GM12878 (cell line): ENCODE results near the gene CYP20A1. TPM values are rescaled to one million over a fixed set of nuclear protein-coding genes. Genes with fewer than 3 reads are reported as not detected.

ENCODE experiments used
- ATAC-seq: fragments of 200-7000 bp; cut with Tn5 transposase; 3 replicates; pipeline ENCODE4 v1.9.1; 2020; ENCODE audit warnings: mild to moderate bottlenecking, moderate library complexity
- BruUV-seq: library from RNA; stranded (reverse); fragments of 400-500 nt; replicated peaks from 2 replicates; lab custom pipeline; 2021; lab: Mats Ljungman, UMichigan
- CTCF ChIA-PET: fragments of 300-600 bp; sonication (Branson Sonifier 250); formaldehyde crosslinking; extraction: SDS; loops from one replicate; lab custom pipeline; 2021; ENCODE audit warnings: inconsistent platforms; lab: Yijun Ruan, JAX
- POLR2A ChIA-PET: fragments of 350-600 bp; formaldehyde crosslinking; extraction: SDS; loops from one replicate; lab custom pipeline; 2021; ENCODE audit warnings: inconsistent platforms; lab: Charles Lee
- RAD21 ChIA-PET: fragments of 300-600 bp; sonication (Branson Sonifier 250); formaldehyde crosslinking; loops from one replicate; lab custom pipeline; 2023; ENCODE audit warnings: antibody characterized with exemption; ENCODE audit not compliant: unreplicated experiment; lab: Charles Lee
- SMC1A ChIA-PET: fragments of 300-600 bp; sonication (Branson Sonifier 250); formaldehyde crosslinking; loops from one replicate; lab custom pipeline; 2023; ENCODE audit not compliant: unreplicated experiment, uncharacterized antibody; lab: Charles Lee
- DNase-seq: peaks from one replicate; pipeline ENCODE4 v3.0.0-alpha.2; 2011; ENCODE audit warnings: low read depth, low spot score
- FAIRE-seq: peaks from 3 replicates; lab custom pipeline; 2011; peaks lifted over from hg19 to GRCh38; lab: Jason Lieb, UNC
- H2AFZ ChIP-seq: 2 replicates; pipeline ENCODE4 v1.6.0; 2011; ENCODE audit warnings: low read depth, low read length, control low read depth; ENCODE audit not compliant: control insufficient read depth
- H3K27ac ChIP-seq: 2 replicates; pipeline ENCODE4 v1.5.1; 2011; ENCODE audit warnings: control low read depth; ENCODE audit not compliant: control insufficient read depth, insufficient read depth
- H3K27me3 ChIP-seq, 2 experiments: replicated peaks in 1 of 2; 2 replicates each; pipeline versions ENCODE4 v1.6.0 to v1.6.1; 2011; ENCODE audit warnings: low read length in 1 of 2; ENCODE audit not compliant: control insufficient read depth in 2 of 2, insufficient read depth in 2 of 2
- H3K36me3 ChIP-seq, 2 experiments: 2 replicates each; pipeline ENCODE4 v1.5.1; 2011; ENCODE audit warnings: low read length in 1 of 2; ENCODE audit not compliant: control insufficient read depth in 2 of 2, insufficient read depth in 2 of 2
- H3K4me1 ChIP-seq: 2 replicates; pipeline ENCODE4 v1.6.1; 2011; ENCODE audit warnings: mild to moderate bottlenecking, low read length, moderate library complexity, mixed read lengths; ENCODE audit not compliant: control insufficient read depth, insufficient read depth
- H3K4me2 ChIP-seq: 2 replicates; pipeline ENCODE4 v1.6.0; 2011; ENCODE audit warnings: control low read depth; ENCODE audit not compliant: control insufficient read depth, insufficient read depth
- H3K4me3 ChIP-seq: fragments of 200-600 bp; sonication (generic); 2 replicates; pipeline ENCODE4 v1.5.1; 2016
- H3K79me2 ChIP-seq: 2 replicates; pipeline ENCODE4 v1.6.0; 2011; ENCODE audit warnings: low read length; ENCODE audit not compliant: control insufficient read depth, insufficient read depth
- H3K9ac ChIP-seq: 2 replicates; pipeline ENCODE4 v1.8.0; 2011; ENCODE audit warnings: low read length, control low read depth, mixed read lengths; ENCODE audit not compliant: control insufficient read depth, insufficient read depth
- H3K9me3 ChIP-seq: replicated peaks from 3 replicates; pipeline ENCODE4 v1.5.1; 2011; ENCODE audit warnings: mild to moderate bottlenecking, low read length; ENCODE audit not compliant: control insufficient read depth, insufficient read depth
- H4K20me1 ChIP-seq: 2 replicates; pipeline ENCODE4 v1.6.0; 2011; ENCODE audit not compliant: control insufficient read depth, insufficient read depth
- FOXK2 ChIP-seq: fragments of 450-650 bp; IDR thresholded peaks from 2 replicates; pipeline ENCODE4 v1.6.1; 2017; ENCODE audit warnings: mild to moderate bottlenecking, moderate library complexity
- HCFC1 ChIP-seq: fragments of 150-350 bp; IDR thresholded peaks from 2 replicates; pipeline ENCODE4 v1.6.1; 2014; ENCODE audit warnings: low read length
- SIN3A ChIP-seq: IDR thresholded peaks from 2 replicates; pipeline ENCODE4 v1.6.1; 2012; ENCODE audit warnings: low read depth, low read length, improper control_type of control experiment
- SIX5 ChIP-seq: IDR thresholded peaks from 2 replicates; pipeline ENCODE4 v1.6.1; 2011; ENCODE audit warnings: mild to moderate bottlenecking, low read depth, low read length, moderate library complexity; ENCODE audit not compliant: severe bottlenecking
- SUZ12 ChIP-seq: fragments of 200-600 bp; sonication (generic); IDR thresholded peaks from one replicate; pipeline ENCODE4 v1.6.1; 2018; ENCODE audit warnings: antibody characterized with exemption, mild to moderate bottlenecking; ENCODE audit not compliant: unreplicated experiment
- TCF3 ChIP-seq: IDR thresholded peaks from 2 replicates; pipeline ENCODE4 v1.6.1; 2012; ENCODE audit warnings: low read depth, mild to moderate bottlenecking, low read length, borderline replicate concordance; ENCODE audit not compliant: insufficient read depth
- ZNF217 ChIP-seq: fragments of 450-650 bp; IDR thresholded peaks from 2 replicates; pipeline ENCODE4 v1.6.1; 2017; ENCODE audit warnings: antibody characterized with exemption, mild to moderate bottlenecking
- ZNF592 ChIP-seq: fragments of 450-650 bp; IDR thresholded peaks from 2 replicates; pipeline ENCODE4 v1.6.1; 2017; ENCODE audit warnings: mild to moderate bottlenecking, moderate library complexity
- WGBS: methylation state at CpG from one replicate; pipeline ENCODE4 v1.1.6; 2016; ENCODE audit warnings: low lambda C conversion rate; ENCODE audit not compliant: insufficient replicate concordance, insufficient coverage; ENCODE audit errors: missing lambda C conversion rate; 5-methylcytosine and 5-hydroxymethylcytosine counted together
- in situ Hi-C: fragments of 300-500 bp; cut with MboI; formaldehyde crosslinking; loops from 9 replicates; pipeline ENCODE4 v1.14.3; 2018; ENCODE audit warnings: mixed read lengths
- intact Hi-C: fragments of 100-400 bp; cut with micrococcal nuclease; formaldehyde crosslinking; loops from one replicate; pipeline ENCODE4 v1.14.2; 2022; ENCODE audit not compliant: unreplicated experiment
- polyA plus RNA-seq, 11 experiments: library from polyadenylated mRNA; depleted of rRNA in 4 of 11; unstranded in 6 of 11; stranded (reverse) in 5 of 11; fragments of >200 nt; fragmentation: Nextera tagmentation in 4 of 11; fragmentation: Illumina TruSeq in 1 of 11; extraction: Ambion mirVana in 4 of 11; extraction: Trizol in 1 of 11; gene quantifications; 1 replicate in 1 of 11; 2 replicates in 10 of 11; pipeline versions ENCODE4 v1.2.1 to v1.2.3, GENCODE V29; 2011 to 2016; ENCODE audit warnings: inconsistent platforms in 2 of 11, missing spikeins in 2 of 11, low read depth in 1 of 11
- total RNA-seq, 4 experiments: library from RNA; depleted of rRNA in 3 of 4; stranded (reverse); fragments of >200 nt in 3 of 4; fragmentation: Illumina TruSeq in 1 of 4; extraction: Trizol in 1 of 4; gene quantifications; 2 replicates each; pipeline versions ENCODE4 v1.2.1 to v1.2.3, GENCODE V29; 2013 to 2021
- TF ChIP-seq, protein P1 (sequence below): IDR thresholded peaks from 2 replicates; pipeline ENCODE4 v1.6.1; 2012; ENCODE audit warnings: low read depth, low read length, improper control_type of control experiment
- TF ChIP-seq, protein P2 (sequence below): fragments of 450-650 bp; IDR thresholded peaks from 2 replicates; pipeline ENCODE4 v1.6.1; 2017; ENCODE audit warnings: mild to moderate bottlenecking, low read depth, inconsistent platforms; ENCODE audit not compliant: poor library complexity, severe bottlenecking

The CYP20A1 gene
- total and polyA plus RNA-seq, 10 of the 15 experiments (the other 5 are each of a cell fraction or from before 2014, with no cell fraction given): 8.3 to 19.1 (median 12.9) TPM

GRCh38 chr2:203347375-203347774 is 108.6 kb downstream of the CYP20A1 start:
- TF ChIP-seq SIX5 (no peak), TCF3 (no peak)
- TF ChIP-seq, all 136 proteins: peak for 0
- BruUV-seq: no TSS peak
- no peak overlapping the region for H2AFZ ChIP-seq
- FAIRE-seq (no peak), ATAC-seq (no peak), DNase-seq (no peak)
- ChIA-PET CTCF (no interaction called here), SMC1A (no interaction called here), RAD21 (no interaction called here), POLR2A (no interaction called here)
- no peak overlapping the region for H3K4me3 ChIP-seq
- in situ Hi-C loops: no loop called here
- H3K27me3 ChIP-seq: no peaks in the 10 kb centered on the region
- peaks cover 2% of the 10 kb centered on the region for H3K79me2 ChIP-seq
- H3K9ac ChIP-seq: no peak overlapping the region
- intact Hi-C loops: no loop called here
- WGBS: 96% methylated on average over 4 of the region's 4 CpGs
- no peak overlapping the region for H3K27ac ChIP-seq
- no peaks in the 10 kb centered on the region for H3K4me1 ChIP-seq
- no peaks in the 10 kb centered on the region; the same call in 2 of the 3 replicates for H3K9me3 ChIP-seq
- H4K20me1 ChIP-seq: no peaks in the 10 kb centered on the region
- H3K4me2 ChIP-seq: no peak overlapping the region
- no peaks in the 10 kb centered on the region; a peak in 1 of 4 replicates for H3K36me3 ChIP-seq

GRCh38 chr2:203352604-203353255 is 113.9 kb downstream of the CYP20A1 start:
- Histone ChIP-seq H3K36me3 (no peaks in the 10 kb centered on the region), H3K4me1 (no peaks in the 10 kb centered on the region), H4K20me1 (no peaks in the 10 kb centered on the region), H3K27me3 (no peaks in the 10 kb centered on the region), H3K79me2 (peaks cover 2% of the 10 kb centered on the region), H3K9me3 (no peaks in the 10 kb centered on the region), H3K4me3 (no peak overlapping the region), H3K9ac (no peak overlapping the region), H3K4me2 (no peak overlapping the region), H2AFZ (no peak overlapping the region), H3K27ac (no peak overlapping the region)
- no TSS peak for BruUV-seq
- ChIA-PET POLR2A (no interaction called here), RAD21 (no interaction called here), CTCF (no interaction called here), SMC1A (no interaction called here)
- FAIRE-seq: no peak
- no peak for ATAC-seq
- intact Hi-C loops (no loop called here), in situ Hi-C loops (no loop called here)
- WGBS: 92% methylated on average over 5 of the region's 5 CpGs
- DNase-seq: no peak
- TF ChIP-seq SUZ12: no peak
- TF ChIP-seq SIN3A: no peak
- no peak for TF ChIP-seq ZNF592
- TF ChIP-seq, protein P1, sequence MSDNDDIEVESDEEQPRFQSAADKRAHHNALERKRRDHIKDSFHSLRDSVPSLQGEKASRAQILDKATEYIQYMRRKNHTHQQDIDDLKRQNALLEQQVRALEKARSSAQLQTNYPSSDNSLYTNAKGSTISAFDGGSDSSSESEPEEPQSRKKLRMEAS: no peak
- TF ChIP-seq FOXK2: no peak
- TF ChIP-seq, protein P2, sequence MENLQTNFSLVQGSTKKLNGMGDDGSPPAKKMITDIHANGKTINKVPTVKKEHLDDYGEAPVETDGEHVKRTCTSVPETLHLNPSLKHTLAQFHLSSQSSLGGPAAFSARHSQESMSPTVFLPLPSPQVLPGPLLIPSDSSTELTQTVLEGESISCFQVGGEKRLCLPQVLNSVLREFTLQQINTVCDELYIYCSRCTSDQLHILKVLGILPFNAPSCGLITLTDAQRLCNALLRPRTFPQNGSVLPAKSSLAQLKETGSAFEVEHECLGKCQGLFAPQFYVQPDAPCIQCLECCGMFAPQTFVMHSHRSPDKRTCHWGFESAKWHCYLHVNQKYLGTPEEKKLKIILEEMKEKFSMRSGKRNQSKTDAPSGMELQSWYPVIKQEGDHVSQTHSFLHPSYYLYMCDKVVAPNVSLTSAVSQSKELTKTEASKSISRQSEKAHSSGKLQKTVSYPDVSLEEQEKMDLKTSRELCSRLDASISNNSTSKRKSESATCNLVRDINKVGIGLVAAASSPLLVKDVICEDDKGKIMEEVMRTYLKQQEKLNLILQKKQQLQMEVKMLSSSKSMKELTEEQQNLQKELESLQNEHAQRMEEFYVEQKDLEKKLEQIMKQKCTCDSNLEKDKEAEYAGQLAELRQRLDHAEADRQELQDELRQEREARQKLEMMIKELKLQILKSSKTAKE: no peak
- no peak for TF ChIP-seq HCFC1
- no peak for TF ChIP-seq ZNF217
